ENCODE data around the gene SRP54. TPM values are rescaled to one million over a fixed set of nuclear protein-coding genes. Genes with fewer than 3 reads are reported as not detected.

Gene SRP54
- total and polyA plus RNA-seq, 2 of the 13 experiments (the other 11 are each of a cell fraction or from before 2014, with no cell fraction given): 42.2 to 207 TPM

DNA sequence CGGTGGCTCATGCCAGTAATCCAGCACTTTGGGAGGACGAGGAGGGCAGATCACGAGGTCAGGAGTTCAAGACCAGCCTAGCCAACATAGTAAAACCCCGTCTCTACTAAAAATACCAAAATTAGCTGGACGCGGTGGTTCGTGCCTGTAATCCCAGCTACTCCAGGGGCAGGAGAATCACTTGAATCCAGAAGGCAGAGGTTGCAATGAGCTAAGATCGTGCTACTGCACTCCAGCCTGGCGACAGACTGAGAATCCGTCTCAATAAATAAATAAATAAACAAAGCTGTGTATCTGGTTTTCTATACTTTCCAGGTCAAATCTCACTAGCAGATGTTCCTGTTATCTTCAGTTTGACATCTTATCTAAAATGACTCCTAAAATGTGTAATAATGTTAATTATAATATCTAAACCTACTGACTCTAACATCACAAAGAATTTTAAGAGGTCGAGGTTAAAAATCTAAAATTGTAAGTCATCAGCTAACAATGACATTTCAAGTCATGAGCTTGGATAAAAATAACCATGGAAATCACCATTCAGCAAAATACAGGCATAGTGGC is 2.4 kb upstream of the SRP54 start (continued):
- TF ChIP-seq HNF1B (CRISPR knock-in tag; IDR thresholded peaks at IDR 0.05): no peak
- no peak for TF ChIP-seq PHB2 (IDR thresholded peaks at IDR 0.05; ENCODE audit: partially characterized antibody)
- TF ChIP-seq RFX5 (IDR thresholded peaks at IDR 0.05; ENCODE audit: low read depth, low read length): no peak
- TF ChIP-seq MEIS2 (CRISPR knock-in tag; IDR thresholded peaks at IDR 0.05): 0 out of 2 replicates have a peak, but pooled peaks have one; percentile 4
- no peak for TF ChIP-seq ZNF260 (CRISPR knock-in tag; IDR thresholded peaks at IDR 0.05; ENCODE audit: borderline replicate concordance, low read depth)
- TF ChIP-seq ZNF432 (CRISPR knock-in tag; IDR thresholded peaks at IDR 0.05; ENCODE audit: borderline replicate concordance): no peak
- peak; percentile 88; the same call in 1 of the 2 replicates for TF ChIP-seq ZNF615 (CRISPR knock-in tag; IDR thresholded peaks at IDR 0.05; ENCODE audit: borderline replicate concordance)
- TF ChIP-seq, protein P1, sequence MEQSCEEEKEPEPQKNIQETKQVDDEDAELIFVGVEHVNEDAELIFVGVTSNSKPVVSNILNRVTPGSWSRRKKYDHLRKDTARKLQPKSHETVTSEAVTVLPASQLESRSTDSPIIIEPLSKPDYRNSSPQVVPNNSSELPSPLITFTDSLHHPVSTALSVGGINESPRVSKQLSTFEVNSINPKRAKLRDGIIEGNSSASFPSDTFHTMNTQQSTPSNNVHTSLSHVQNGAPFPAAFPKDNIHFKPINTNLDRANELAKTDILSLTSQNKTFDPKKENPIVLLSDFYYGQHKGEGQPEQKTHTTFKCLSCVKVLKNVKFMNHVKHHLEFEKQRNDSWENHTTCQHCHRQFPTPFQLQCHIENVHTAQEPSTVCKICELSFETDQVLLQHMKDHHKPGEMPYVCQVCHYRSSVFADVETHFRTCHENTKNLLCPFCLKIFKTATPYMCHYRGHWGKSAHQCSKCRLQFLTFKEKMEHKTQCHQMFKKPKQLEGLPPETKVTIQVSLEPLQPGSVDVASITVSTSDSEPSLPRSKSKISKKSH (CRISPR knock-in tag; IDR thresholded peaks at IDR 0.05; ENCODE audit: borderline replicate concordance): no peak
- no peak for TF ChIP-seq NFYC (CRISPR knock-in tag; IDR thresholded peaks at IDR 0.05)
- TF ChIP-seq MATR3 (CRISPR knock-in tag; IDR thresholded peaks at IDR 0.05): no peak
- TF ChIP-seq, protein P2, sequence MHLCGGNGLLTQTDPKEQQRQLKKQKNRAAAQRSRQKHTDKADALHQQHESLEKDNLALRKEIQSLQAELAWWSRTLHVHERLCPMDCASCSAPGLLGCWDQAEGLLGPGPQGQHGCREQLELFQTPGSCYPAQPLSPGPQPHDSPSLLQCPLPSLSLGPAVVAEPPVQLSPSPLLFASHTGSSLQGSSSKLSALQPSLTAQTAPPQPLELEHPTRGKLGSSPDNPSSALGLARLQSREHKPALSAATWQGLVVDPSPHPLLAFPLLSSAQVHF (CRISPR knock-in tag; IDR thresholded peaks at IDR 0.05): no peak
- TF ChIP-seq ZBTB21 (CRISPR knock-in tag; IDR thresholded peaks at IDR 0.05): no peak
- TF ChIP-seq RCOR2 (CRISPR knock-in tag; IDR thresholded peaks at IDR 0.05): no peak
- no peak for TF ChIP-seq RORA (CRISPR knock-in tag; IDR thresholded peaks at IDR 0.05)
- TF ChIP-seq STAT5B (CRISPR knock-in tag; IDR thresholded peaks at IDR 0.05): no peak
- TF ChIP-seq CHD2 (IDR thresholded peaks at IDR 0.05; ENCODE audit: low read depth, low read length): no peak
- TF ChIP-seq, protein P3, sequence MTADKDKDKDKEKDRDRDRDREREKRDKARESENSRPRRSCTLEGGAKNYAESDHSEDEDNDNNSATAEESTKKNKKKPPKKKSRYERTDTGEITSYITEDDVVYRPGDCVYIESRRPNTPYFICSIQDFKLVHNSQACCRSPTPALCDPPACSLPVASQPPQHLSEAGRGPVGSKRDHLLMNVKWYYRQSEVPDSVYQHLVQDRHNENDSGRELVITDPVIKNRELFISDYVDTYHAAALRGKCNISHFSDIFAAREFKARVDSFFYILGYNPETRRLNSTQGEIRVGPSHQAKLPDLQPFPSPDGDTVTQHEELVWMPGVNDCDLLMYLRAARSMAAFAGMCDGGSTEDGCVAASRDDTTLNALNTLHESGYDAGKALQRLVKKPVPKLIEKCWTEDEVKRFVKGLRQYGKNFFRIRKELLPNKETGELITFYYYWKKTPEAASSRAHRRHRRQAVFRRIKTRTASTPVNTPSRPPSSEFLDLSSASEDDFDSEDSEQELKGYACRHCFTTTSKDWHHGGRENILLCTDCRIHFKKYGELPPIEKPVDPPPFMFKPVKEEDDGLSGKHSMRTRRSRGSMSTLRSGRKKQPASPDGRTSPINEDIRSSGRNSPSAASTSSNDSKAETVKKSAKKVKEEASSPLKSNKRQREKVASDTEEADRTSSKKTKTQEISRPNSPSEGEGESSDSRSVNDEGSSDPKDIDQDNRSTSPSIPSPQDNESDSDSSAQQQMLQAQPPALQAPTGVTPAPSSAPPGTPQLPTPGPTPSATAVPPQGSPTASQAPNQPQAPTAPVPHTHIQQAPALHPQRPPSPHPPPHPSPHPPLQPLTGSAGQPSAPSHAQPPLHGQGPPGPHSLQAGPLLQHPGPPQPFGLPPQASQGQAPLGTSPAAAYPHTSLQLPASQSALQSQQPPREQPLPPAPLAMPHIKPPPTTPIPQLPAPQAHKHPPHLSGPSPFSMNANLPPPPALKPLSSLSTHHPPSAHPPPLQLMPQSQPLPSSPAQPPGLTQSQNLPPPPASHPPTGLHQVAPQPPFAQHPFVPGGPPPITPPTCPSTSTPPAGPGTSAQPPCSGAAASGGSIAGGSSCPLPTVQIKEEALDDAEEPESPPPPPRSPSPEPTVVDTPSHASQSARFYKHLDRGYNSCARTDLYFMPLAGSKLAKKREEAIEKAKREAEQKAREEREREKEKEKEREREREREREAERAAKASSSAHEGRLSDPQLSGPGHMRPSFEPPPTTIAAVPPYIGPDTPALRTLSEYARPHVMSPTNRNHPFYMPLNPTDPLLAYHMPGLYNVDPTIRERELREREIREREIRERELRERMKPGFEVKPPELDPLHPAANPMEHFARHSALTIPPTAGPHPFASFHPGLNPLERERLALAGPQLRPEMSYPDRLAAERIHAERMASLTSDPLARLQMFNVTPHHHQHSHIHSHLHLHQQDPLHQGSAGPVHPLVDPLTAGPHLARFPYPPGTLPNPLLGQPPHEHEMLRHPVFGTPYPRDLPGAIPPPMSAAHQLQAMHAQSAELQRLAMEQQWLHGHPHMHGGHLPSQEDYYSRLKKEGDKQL (CRISPR knock-in tag; IDR thresholded peaks at IDR 0.05; ENCODE audit: low read depth): no peak
- 0 out of 2 replicates have a peak, but pooled peaks have one; percentile 37 for TF ChIP-seq NFATC3 (CRISPR knock-in tag; IDR thresholded peaks at IDR 0.05)
- no peak for TF ChIP-seq CENPX (CRISPR knock-in tag; IDR thresholded peaks at IDR 0.05)
- TF ChIP-seq ZNF232 (CRISPR knock-in tag; IDR thresholded peaks at IDR 0.05; ENCODE audit: borderline replicate concordance): no peak
- TF ChIP-seq, protein P4, sequence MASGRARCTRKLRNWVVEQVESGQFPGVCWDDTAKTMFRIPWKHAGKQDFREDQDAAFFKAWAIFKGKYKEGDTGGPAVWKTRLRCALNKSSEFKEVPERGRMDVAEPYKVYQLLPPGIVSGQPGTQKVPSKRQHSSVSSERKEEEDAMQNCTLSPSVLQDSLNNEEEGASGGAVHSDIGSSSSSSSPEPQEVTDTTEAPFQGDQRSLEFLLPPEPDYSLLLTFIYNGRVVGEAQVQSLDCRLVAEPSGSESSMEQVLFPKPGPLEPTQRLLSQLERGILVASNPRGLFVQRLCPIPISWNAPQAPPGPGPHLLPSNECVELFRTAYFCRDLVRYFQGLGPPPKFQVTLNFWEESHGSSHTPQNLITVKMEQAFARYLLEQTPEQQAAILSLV (CRISPR knock-in tag; IDR thresholded peaks at IDR 0.05; ENCODE audit: borderline replicate concordance): no peak
